ENCODE results near the gene THBS2.

Gene THBS2

DNA sequence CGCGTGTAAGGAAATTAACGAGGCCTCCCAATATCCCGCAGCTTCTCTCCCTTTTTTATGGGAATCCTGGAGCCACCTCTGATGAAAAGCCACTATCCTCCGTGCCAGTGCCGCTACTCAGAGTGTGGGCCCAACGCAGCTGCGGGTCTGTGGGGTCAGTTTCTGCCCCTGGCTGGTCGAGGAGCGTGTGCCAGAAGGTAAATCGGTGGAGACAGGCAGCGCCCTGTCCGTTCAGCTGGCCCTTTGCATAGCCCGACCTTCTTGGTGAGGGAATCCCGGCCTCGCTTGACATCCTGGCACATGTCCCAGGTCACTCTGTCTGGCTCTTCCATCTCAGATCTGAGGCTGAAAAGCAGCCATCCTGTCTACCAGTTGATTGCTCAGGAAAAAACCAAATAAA is 4.6 kb downstream of the THBS2 start:
- H3K4me3 ChIP-seq (ENCODE audit: low read depth, low read length): no peak overlapping the region
- TF ChIP-seq, protein P1, sequence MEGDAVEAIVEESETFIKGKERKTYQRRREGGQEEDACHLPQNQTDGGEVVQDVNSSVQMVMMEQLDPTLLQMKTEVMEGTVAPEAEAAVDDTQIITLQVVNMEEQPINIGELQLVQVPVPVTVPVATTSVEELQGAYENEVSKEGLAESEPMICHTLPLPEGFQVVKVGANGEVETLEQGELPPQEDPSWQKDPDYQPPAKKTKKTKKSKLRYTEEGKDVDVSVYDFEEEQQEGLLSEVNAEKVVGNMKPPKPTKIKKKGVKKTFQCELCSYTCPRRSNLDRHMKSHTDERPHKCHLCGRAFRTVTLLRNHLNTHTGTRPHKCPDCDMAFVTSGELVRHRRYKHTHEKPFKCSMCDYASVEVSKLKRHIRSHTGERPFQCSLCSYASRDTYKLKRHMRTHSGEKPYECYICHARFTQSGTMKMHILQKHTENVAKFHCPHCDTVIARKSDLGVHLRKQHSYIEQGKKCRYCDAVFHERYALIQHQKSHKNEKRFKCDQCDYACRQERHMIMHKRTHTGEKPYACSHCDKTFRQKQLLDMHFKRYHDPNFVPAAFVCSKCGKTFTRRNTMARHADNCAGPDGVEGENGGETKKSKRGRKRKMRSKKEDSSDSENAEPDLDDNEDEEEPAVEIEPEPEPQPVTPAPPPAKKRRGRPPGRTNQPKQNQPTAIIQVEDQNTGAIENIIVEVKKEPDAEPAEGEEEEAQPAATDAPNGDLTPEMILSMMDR (IDR thresholded peaks at IDR 0.05; ENCODE audit: low read depth, low read length): no peak

DNA sequence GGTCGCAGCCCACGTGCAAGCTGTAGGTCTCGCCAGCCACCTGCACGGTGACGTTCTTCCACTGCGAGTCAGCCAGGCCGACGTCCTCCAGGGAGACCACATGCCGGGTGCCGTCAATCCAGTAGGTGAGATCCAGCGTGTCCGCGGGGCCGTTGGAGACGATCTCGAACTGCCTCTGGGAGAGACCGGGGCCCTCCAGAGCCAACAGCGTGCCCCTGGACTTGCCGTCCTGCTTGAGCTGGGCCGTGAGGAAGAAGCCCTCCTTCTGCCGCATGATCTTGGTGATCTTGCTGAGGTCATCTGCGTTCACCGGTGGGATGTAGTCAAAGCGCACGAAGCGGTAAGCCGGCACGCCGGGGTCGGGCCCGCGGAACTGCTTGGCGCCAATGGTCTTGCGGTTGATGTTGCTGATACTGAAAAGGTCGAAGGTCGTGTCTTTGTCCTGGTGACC is 5.1 kb downstream of the THBS2 start:
- H3K4me3 ChIP-seq (ENCODE audit: low read depth, low read length): no peak overlapping the region
- TF ChIP-seq, protein P1 (IDR thresholded peaks at IDR 0.05; ENCODE audit: low read depth, low read length): no peak

DNA sequence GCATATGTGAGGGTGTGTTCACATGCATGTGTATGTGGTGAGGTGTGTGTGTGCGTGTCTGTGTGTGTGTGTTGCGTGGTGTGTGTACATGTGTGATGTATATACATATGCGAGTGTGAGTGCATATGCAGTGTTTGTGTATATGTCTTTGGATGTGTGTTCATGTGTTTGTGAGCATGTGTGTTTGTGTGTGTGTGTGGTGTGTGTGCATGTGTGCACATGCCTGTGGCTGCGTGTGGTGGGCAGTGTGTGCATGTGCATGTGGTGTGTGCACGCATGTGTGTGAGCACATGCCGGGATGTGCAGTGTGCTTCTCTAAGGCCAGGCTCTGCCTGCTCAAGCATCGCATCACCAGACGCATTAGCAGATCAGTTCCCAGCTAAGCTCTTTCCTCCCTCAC is 5.7 kb downstream of the THBS2 start:
- TF ChIP-seq, protein P1 (IDR thresholded peaks at IDR 0.05; ENCODE audit: low read depth, low read length): no peak
- no peak overlapping the region for H3K4me3 ChIP-seq (ENCODE audit: low read depth, low read length)

DNA sequence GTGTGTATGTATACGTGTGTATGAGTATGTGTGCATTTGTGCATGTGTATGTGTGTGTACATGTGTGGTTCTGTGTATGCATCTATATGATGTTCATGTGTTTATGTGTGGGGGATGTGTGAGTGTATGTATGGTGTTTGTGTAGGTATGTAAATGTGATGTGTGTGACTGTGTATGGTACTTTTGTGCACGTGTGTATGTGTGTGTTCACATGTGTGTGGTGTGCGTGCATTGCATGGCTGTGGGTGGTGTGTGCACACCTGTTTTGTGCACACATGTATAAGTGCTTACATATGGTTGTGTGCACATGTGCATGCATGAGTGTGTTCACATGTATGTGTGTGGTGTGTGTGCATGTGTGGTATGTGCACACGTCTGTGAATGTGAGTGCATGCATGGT is 6.2 kb downstream of the THBS2 start:
- H3K4me3 ChIP-seq (ENCODE audit: low read depth, low read length): no peak overlapping the region
- TF ChIP-seq, protein P1 (IDR thresholded peaks at IDR 0.05; ENCODE audit: low read depth, low read length): no peak

DNA sequence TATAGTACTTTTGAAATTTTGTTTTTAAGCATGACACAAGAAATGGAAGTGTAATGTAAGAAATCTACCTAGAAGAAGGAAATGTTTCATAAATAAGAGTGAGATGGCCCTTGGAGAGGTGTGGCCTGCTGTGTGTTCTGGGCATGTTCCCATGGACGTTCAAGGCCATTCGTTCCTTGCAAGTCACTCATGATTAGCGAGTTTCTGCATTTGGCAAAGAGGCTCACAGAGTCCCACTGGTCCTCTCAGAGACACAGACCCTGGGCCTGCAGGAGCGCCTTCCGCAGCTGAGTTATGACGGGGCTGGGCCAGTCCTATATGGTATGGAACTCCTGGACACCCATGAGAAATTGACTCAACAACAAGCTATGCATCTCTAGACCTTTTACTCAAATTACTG is 7.2 kb downstream of the THBS2 start:
- TF ChIP-seq, protein P1 (IDR thresholded peaks at IDR 0.05; ENCODE audit: low read depth, low read length): no peak
- no peak overlapping the region for H3K4me3 ChIP-seq (ENCODE audit: low read depth, low read length)

DNA sequence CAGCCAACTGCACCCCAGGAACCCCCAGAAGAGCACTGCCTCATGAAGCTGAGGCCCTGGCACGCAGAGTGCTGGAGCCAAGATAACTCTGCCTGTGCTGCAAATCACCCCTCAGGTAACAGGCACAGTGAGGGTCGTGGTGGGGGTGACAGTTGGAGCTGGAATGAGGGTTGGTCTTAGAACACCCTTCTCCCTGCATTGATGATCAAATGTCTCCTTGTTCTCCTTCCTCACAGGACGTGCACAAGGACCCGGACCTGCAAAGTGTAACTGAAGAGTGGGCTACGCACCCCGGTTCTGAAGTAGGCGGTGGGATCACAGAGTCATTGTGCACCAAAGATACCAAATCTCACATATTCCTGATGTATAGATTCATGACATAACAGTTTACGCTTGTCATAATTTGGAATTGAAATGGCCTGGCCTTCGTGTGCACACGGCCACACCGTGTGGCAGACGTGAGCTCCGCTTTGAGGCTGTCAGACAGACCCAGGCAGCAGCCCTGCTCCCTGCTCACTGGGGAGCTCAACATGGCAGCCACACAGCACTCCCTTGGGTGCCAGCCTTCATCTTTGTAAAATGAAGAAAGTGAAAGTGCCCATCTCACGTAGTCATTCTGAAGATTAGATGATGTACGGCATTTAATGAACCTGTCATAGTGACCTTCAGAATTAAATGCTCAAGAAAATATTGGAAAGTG is 8.8 kb downstream of the THBS2 start:
- H3K4me3 ChIP-seq (ENCODE audit: low read depth, low read length): no peak overlapping the region

DNA sequence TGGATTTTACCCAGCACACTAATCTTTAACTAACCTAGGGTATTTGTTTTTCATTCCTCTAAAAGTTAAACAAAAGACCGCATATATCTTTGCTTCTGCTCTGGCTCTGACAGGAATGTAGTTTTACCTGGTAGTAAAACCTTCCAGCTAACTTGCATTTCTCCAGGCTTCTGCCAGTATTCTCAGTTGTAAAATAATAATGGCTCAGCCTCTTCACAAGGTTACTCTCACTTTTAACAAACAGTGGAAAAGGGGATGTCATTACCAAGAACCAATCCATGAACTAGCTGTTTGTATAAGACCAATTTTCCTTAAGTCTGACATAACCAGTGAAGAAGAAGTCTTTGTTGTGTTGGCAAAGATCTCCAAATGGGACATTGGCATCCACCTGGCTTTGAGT is 10.0 kb downstream of the THBS2 start:
- TF ChIP-seq, protein P1 (IDR thresholded peaks at IDR 0.05; ENCODE audit: low read depth, low read length): no peak
- H3K4me3 ChIP-seq (ENCODE audit: low read depth, low read length): no peak overlapping the region

More for the DNA sequence above, 8.8 kb downstream of the THBS2 start:
- TF ChIP-seq, protein P1 (IDR thresholded peaks at IDR 0.05; ENCODE audit: low read depth, low read length): no peak

All from WI38 (cell line).